ENCODE results near the gene MTIF2.
"Not testable (repeated sequence)": the region's sequence is repeated elsewhere in the genome, so short reads cannot be mapped to it uniquely, and the experiment has no call there.

MTIF2 gene

DNA sequence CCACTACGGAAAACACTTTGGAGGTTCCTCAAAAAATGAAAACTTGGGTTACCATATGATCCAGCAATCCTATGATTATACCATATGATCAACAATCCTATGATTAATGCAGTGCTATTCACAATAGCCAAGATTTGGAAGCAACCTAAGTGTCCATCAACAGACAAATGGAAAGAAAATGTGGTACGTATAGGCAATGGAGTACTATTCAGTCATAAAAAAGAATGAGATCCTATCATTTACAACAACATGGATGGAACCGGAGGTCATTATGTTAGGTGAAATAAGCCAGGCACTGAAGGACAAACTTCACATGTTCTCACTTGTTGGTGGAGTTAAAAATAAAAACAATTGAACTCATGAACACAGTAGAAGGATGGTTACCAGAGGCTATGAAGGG lies 64.5 kb downstream of the MTIF2 start:
- no peaks in the 10 kb centered on the region for H3K4me1 ChIP-seq (ENCODE audit: control insufficient read depth, insufficient read depth, low read length)
- WGBS, 2 experiments: 91 to 100% methylated on average over 3 of the region's 3 CpGs
- no peak overlapping the region for H3K4me3 ChIP-seq (ENCODE audit: insufficient read depth, low read depth, low read length)
- no peak overlapping the region for H3K27ac ChIP-seq (ENCODE audit: insufficient read depth, low read depth, low read length, poor library complexity, severe bottlenecking)
- peaks cover 5% of the 10 kb centered on the region for H3K36me3 ChIP-seq (ENCODE audit: control insufficient read depth, insufficient read depth, low read length)
- H3K9me3 ChIP-seq (ENCODE audit: control insufficient read depth, low read length): no peaks in the 10 kb centered on the region
- no peaks in the 10 kb centered on the region for H3K27me3 ChIP-seq (ENCODE audit: control insufficient read depth, insufficient read depth, low read length, poor library complexity, severe bottlenecking)

DNA sequence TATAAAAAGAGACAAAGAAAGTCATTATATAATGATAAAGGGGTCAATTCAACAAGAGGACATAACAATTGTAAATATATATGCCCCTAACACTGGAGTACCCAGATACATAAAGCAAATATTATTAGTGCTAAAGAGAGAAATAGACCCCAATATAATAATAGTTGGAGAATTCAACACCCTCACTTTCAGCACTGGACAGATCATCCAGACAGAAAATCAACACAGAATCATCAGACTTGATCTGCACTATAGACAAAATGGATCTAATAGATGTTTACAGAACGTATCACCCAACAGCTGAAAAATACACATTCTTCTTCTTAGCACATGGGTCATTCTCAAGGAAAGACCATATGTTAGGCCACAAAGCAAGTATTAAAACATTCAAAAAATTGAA lies 68.6 kb downstream of the MTIF2 start:
- Histone ChIP-seq H3K9me3 (ENCODE audit: control insufficient read depth, low read length) (no peaks in the 10 kb centered on the region), H3K27ac (ENCODE audit: insufficient read depth, low read depth, low read length, poor library complexity, severe bottlenecking) (no peak overlapping the region), H3K36me3 (ENCODE audit: control insufficient read depth, insufficient read depth, low read length) (peaks cover 9% of the 10 kb centered on the region), H3K27me3 (ENCODE audit: control insufficient read depth, insufficient read depth, low read length, poor library complexity, severe bottlenecking) (no peaks in the 10 kb centered on the region), H3K4me1 (ENCODE audit: control insufficient read depth, insufficient read depth, low read length) (no peaks in the 10 kb centered on the region), H3K4me3 (ENCODE audit: insufficient read depth, low read depth, low read length) (no peak overlapping the region)
- WGBS, 2 experiments: 91 to 100% methylated on average over 1 of the region's 1 CpG

DNA sequence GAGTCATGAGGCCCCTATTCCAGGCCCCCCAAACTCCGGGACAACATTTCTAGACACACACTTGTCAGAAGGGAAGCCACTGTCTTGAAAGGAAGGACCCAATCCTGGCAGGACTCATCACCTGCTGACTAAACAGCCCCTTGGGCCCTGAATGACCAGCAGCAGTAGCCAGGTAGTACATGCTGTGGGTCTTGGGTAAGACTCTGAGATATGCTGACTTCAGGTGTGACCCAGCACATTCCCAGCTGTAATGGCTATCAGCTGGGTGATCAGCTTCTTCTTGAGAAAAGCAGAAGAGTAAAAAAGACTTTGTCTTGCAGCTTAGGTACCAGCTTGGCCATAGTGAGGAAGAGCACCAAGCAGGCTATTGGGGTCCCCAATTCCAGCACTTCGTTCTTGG lies 72.5 kb downstream of the MTIF2 start:
- Histone ChIP-seq H3K36me3 (ENCODE audit: control insufficient read depth, insufficient read depth, low read length) (peaks cover 4% of the 10 kb centered on the region), H3K27ac (ENCODE audit: insufficient read depth, low read depth, low read length, poor library complexity, severe bottlenecking) (no peak overlapping the region), H3K4me1 (ENCODE audit: control insufficient read depth, insufficient read depth, low read length) (no peaks in the 10 kb centered on the region), H3K27me3 (ENCODE audit: control insufficient read depth, insufficient read depth, low read length, poor library complexity, severe bottlenecking) (no peaks in the 10 kb centered on the region), H3K9me3 (ENCODE audit: control insufficient read depth, low read length) (no peaks in the 10 kb centered on the region), H3K4me3 (ENCODE audit: insufficient read depth, low read depth, low read length) (no peak overlapping the region)
- 90 to 93% methylated on average over 2 of the region's 2 CpGs for WGBS, 2 experiments

DNA sequence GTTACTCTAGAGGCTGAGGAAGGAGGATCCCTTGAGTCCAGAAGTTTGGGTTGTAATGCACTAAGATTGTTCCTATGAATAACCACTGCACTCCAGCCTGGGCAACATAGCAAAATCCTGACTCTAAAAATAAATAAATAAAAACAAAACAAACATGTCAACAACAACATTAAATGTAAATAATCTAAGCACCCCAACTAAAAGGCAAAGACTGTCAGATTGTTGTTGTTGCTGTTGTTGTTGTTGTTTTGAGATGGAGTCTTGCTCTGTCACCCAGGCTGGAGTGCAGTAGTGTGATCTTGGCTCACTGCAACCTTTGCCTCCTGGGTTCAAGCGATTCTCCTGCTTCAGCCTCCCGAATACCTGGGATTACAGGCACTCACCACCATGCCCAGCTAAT lies 77.1 kb downstream of the MTIF2 start:
- not testable (repeated sequence) for H3K27me3 ChIP-seq (ENCODE audit: control insufficient read depth, insufficient read depth, low read length, poor library complexity, severe bottlenecking); H3K9me3 ChIP-seq (ENCODE audit: control insufficient read depth, low read length); H3K27ac ChIP-seq (ENCODE audit: insufficient read depth, low read depth, low read length, poor library complexity, severe bottlenecking); H3K4me1 ChIP-seq (ENCODE audit: control insufficient read depth, insufficient read depth, low read length); H3K4me3 ChIP-seq (ENCODE audit: insufficient read depth, low read depth, low read length); H3K36me3 ChIP-seq (ENCODE audit: control insufficient read depth, insufficient read depth, low read length)
- 88 to 100% methylated on average over 2 of the region's 2 CpGs for WGBS, 2 experiments

DNA sequence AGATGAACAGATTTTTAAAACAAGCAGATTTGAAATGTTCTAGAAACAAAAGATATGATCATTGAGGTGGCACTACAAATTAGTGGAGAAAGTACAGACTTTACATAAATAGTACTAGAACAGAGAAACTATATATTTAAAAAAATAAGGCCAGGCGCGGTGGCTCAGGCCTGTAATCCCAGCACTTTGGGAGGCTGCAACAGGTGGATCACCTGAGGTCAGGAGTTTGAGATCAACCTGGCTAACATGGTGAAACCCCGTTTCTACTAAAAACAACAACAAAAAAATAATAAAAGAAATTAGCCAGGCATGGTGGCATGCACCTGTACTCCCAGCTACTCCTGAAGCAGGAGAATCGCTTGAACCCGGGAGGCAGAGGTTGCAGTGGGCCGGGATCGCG lies 82.2 kb downstream of the MTIF2 start:
- 80 to 81% methylated on average over 8 of the region's 8 CpGs for WGBS, 2 experiments
- H3K27ac ChIP-seq (ENCODE audit: insufficient read depth, low read depth, low read length, poor library complexity, severe bottlenecking); H3K4me3 ChIP-seq (ENCODE audit: insufficient read depth, low read depth, low read length); H3K36me3 ChIP-seq (ENCODE audit: control insufficient read depth, insufficient read depth, low read length); H3K9me3 ChIP-seq (ENCODE audit: control insufficient read depth, low read length); H3K27me3 ChIP-seq (ENCODE audit: control insufficient read depth, insufficient read depth, low read length, poor library complexity, severe bottlenecking); H3K4me1 ChIP-seq (ENCODE audit: control insufficient read depth, insufficient read depth, low read length): not testable (repeated sequence)

All from ectodermal cell (in vitro differentiated cells).